ENCODE measurements around the gene TRIM71. TPM values are rescaled to one million over a fixed set of nuclear protein-coding genes. Genes with fewer than 3 reads are reported as not detected.

Gene TRIM71
- total RNA-seq, 1 experiment from 2014 or later, result 0.18 TPM

DNA sequence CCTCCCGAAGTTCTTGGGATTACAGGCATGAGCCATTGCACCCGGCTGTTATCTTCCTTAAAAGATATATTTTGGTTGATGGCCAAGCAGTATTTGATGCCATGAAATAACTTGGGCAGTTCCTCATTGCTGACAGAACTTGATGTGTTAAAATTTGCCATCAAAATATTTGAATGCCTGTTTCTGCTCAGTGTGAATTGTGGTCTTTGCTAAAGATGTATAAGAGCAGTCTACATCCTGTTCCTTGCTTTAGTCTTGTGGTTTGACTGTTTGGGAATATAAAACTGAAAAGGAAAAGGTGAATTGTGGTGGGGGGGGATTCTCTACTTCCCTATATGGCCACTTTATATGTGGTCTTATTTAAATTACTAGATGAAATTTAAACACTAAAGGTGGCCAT is 14.0 kb downstream of the TRIM71 start:
- ATAC-seq (no peak), DNase-seq (ENCODE audit: low read depth, low spot score) (no peak)
- intact Hi-C loops (cut with micrococcal nuclease; ENCODE audit: unreplicated experiment), result no loop called here
- Histone ChIP-seq H3K36me3 (ENCODE audit: control insufficient read depth, insufficient read depth, low read length) (no peaks in the 10 kb centered on the region), H3K4me1 (ENCODE audit: control insufficient read depth, insufficient read depth, low read length) (no peaks in the 10 kb centered on the region), H3K9me3 (ENCODE audit: control insufficient read depth, insufficient read depth, low read depth, low read length) (no peaks in the 10 kb centered on the region), H3K4me3 (ENCODE audit: low read depth in 2 of 2, low read length in 2 of 2) (no peak overlapping the region), H3K27me3 (ENCODE audit: control insufficient read depth, insufficient read depth, low read length) (peaks cover 11% of the 10 kb centered on the region), H3K27ac (ENCODE audit: low read length) (no peak overlapping the region)
- TF ChIP-seq SIN3A (IDR thresholded peaks at IDR 0.05; ENCODE audit: borderline replicate concordance, insufficient read depth, low read depth, low read length) (no peak), TCF7L2 (IDR thresholded peaks at IDR 0.05; ENCODE audit: low read depth, low read length) (no peak), POLR2AphosphoS5 (IDR thresholded peaks at IDR 0.05; ENCODE audit: low read depth, low read length) (no peak)
- TF ChIP-seq, protein P1, sequence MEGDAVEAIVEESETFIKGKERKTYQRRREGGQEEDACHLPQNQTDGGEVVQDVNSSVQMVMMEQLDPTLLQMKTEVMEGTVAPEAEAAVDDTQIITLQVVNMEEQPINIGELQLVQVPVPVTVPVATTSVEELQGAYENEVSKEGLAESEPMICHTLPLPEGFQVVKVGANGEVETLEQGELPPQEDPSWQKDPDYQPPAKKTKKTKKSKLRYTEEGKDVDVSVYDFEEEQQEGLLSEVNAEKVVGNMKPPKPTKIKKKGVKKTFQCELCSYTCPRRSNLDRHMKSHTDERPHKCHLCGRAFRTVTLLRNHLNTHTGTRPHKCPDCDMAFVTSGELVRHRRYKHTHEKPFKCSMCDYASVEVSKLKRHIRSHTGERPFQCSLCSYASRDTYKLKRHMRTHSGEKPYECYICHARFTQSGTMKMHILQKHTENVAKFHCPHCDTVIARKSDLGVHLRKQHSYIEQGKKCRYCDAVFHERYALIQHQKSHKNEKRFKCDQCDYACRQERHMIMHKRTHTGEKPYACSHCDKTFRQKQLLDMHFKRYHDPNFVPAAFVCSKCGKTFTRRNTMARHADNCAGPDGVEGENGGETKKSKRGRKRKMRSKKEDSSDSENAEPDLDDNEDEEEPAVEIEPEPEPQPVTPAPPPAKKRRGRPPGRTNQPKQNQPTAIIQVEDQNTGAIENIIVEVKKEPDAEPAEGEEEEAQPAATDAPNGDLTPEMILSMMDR (IDR thresholded peaks at IDR 0.05), result no peak
- TF ChIP-seq, protein P2, sequence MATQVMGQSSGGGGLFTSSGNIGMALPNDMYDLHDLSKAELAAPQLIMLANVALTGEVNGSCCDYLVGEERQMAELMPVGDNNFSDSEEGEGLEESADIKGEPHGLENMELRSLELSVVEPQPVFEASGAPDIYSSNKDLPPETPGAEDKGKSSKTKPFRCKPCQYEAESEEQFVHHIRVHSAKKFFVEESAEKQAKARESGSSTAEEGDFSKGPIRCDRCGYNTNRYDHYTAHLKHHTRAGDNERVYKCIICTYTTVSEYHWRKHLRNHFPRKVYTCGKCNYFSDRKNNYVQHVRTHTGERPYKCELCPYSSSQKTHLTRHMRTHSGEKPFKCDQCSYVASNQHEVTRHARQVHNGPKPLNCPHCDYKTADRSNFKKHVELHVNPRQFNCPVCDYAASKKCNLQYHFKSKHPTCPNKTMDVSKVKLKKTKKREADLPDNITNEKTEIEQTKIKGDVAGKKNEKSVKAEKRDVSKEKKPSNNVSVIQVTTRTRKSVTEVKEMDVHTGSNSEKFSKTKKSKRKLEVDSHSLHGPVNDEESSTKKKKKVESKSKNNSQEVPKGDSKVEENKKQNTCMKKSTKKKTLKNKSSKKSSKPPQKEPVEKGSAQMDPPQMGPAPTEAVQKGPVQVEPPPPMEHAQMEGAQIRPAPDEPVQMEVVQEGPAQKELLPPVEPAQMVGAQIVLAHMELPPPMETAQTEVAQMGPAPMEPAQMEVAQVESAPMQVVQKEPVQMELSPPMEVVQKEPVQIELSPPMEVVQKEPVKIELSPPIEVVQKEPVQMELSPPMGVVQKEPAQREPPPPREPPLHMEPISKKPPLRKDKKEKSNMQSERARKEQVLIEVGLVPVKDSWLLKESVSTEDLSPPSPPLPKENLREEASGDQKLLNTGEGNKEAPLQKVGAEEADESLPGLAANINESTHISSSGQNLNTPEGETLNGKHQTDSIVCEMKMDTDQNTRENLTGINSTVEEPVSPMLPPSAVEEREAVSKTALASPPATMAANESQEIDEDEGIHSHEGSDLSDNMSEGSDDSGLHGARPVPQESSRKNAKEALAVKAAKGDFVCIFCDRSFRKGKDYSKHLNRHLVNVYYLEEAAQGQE (IDR thresholded peaks at IDR 0.05; ENCODE audit: insufficient read depth in 1 of 2, low read depth in 2 of 2, low read length in 1 of 2), result no peak
- in situ Hi-C loops (cut with HindIII; ENCODE audit: low pct_unique_long_range_greater_than_20kb, low sequenced_read_pairs), result no loop called here
- BruUV-seq (replicated peaks), result no TSS peak
- ChIA-PET POLR2A (no interaction called here), CTCF (no interaction called here)

DNA sequence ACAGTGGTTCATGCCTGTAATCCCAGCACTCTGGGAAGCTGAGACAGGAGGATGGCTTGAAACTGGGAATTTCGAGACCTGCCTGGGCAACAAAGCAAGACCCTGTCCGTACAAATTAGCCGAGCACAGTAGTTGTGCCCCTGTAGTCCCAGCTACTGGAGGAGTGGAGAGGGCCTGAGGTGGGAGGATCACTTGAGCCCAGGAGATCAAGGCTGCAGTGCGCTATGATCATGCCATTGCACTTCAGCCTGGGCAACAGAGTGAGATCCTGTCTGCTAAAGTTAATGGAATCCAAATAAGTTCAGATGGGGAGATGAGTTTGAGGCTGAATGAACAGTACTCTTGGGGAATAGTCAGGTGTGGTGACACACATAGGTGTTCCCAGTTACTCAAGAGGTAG is 14.4 kb downstream of the TRIM71 start:
- H3K27me3 ChIP-seq (ENCODE audit: control insufficient read depth, insufficient read depth, low read length), result peaks cover 11% of the 10 kb centered on the region
- H3K4me3 ChIP-seq (ENCODE audit: low read depth in 2 of 2, low read length in 2 of 2), result no peak overlapping the region
- ChIA-PET CTCF (no interaction called here), POLR2A (no interaction called here)
- intact Hi-C loops (cut with micrococcal nuclease; ENCODE audit: unreplicated experiment), result no loop called here
- H3K36me3 ChIP-seq (ENCODE audit: control insufficient read depth, insufficient read depth, low read length), result no peaks in the 10 kb centered on the region
- in situ Hi-C loops (cut with HindIII; ENCODE audit: low pct_unique_long_range_greater_than_20kb, low sequenced_read_pairs), result no loop called here
- no peaks in the 10 kb centered on the region for H3K4me1 ChIP-seq (ENCODE audit: control insufficient read depth, insufficient read depth, low read length)
- H3K27ac ChIP-seq (ENCODE audit: low read length), result no peak overlapping the region
- TF ChIP-seq, protein P1 (IDR thresholded peaks at IDR 0.05), result no peak
- TF ChIP-seq, protein P2 (IDR thresholded peaks at IDR 0.05; ENCODE audit: insufficient read depth in 1 of 2, low read depth in 2 of 2, low read length in 1 of 2), result no peak
- DNase-seq (ENCODE audit: low read depth, low spot score), result no peak
- no peaks in the 10 kb centered on the region for H3K9me3 ChIP-seq (ENCODE audit: control insufficient read depth, insufficient read depth, low read depth, low read length)
- no peak for ATAC-seq
- BruUV-seq (replicated peaks), result no TSS peak

All from Panc1 (cell line).